Measurements from ENCODE around the gene MRPL12. TPM values are rescaled to one million over a fixed set of nuclear protein-coding genes. Genes with fewer than 3 reads are reported as not detected.

Gene MRPL12
- total and polyA plus RNA-seq, 10 donors: 36.2 to 160 (median 52.2) TPM

GRCh38 chr17:81680150-81680549, 23.0 kb upstream of the MRPL12 start:
- 87 to 96% (median 91%) methylated on average over 11 of the region's 11 CpGs for WGBS, 5 donors
- intact Hi-C loops (cut with DNase I; ENCODE audit: low total_unique reads): no loop called here
- H3K27me3 ChIP-seq (replicated peaks in 1 of 7): no peaks in the 10 kb centered on the region
- H3K27ac ChIP-seq: no peak overlapping the region
- H3K4me1 ChIP-seq: peaks cover 14 to 50% (median 29%) of the 10 kb centered on the region in 6 donors
- DNase-seq: no peak
- H3K9me3 ChIP-seq: no peaks in the 10 kb centered on the region
- no peak for TF ChIP-seq POLR2AphosphoS5 (IDR thresholded peaks at IDR 0.05)
- TF ChIP-seq POLR2A (IDR thresholded peaks at IDR 0.05): no peak
- TF ChIP-seq CTCF (IDR thresholded peaks at IDR 0.05 in 8 of 11, conservative IDR thresholded peaks at IDR 0.05 in 3 of 11): no peak
- no peak overlapping the region for H3K4me3 ChIP-seq
- peaks cover 0 to 39% (median 13%) of the 10 kb centered on the region in 6 donors for H3K36me3 ChIP-seq

- no peak overlapping the region for H3K27ac ChIP-seq
- DNase-seq: no peak
- intact Hi-C loops (cut with DNase I; ENCODE audit: low total_unique reads): no loop called here
- H3K36me3 ChIP-seq: peaks cover 0 to 50% (median 22%) of the 10 kb centered on the region in 6 donors
- 84 to 91% (median 89%) methylated on average over 16 to 17 of the region's 17 CpGs for WGBS, 5 donors
- H3K27me3 ChIP-seq (replicated peaks in 1 of 7): no peaks in the 10 kb centered on the region
- TF ChIP-seq CTCF (IDR thresholded peaks at IDR 0.05 in 8 of 11, conservative IDR thresholded peaks at IDR 0.05 in 3 of 11): no peak
- no peak for TF ChIP-seq POLR2A (IDR thresholded peaks at IDR 0.05)
- no peak for TF ChIP-seq POLR2AphosphoS5 (IDR thresholded peaks at IDR 0.05)
- no peak overlapping the region for H3K4me3 ChIP-seq
- H3K9me3 ChIP-seq: no peaks in the 10 kb centered on the region
- peaks cover 19 to 50% (median 36%) of the 10 kb centered on the region in 6 donors for H3K4me1 ChIP-seq
These were observed 21.5 kb upstream of the MRPL12 start for GRCh38 chr17:81681672-81682071.

GRCh38 chr17:81682565-81683207, 20.5 kb upstream of the MRPL12 start:
- H3K4me3 ChIP-seq: peak overlapping the region; percentile 89 to 100 (median 98)

More at GRCh38 chr17:81682565-81683207, 20.5 kb upstream of the MRPL12 start:
- no peak for DNase-seq
- H3K27me3 ChIP-seq (replicated peaks in 1 of 7): no peaks in the 10 kb centered on the region
- 41 to 49% (median 44%) methylated on average over 19 of the region's 19 CpGs for WGBS, 5 donors
- H3K9me3 ChIP-seq: no peaks in the 10 kb centered on the region
- peaks cover 0 to 60% (median 32%) of the 10 kb centered on the region in 6 donors for H3K36me3 ChIP-seq
- peaks cover 19 to 58% (median 39%) of the 10 kb centered on the region in 6 donors for H3K4me1 ChIP-seq
- peak overlapping the region in 6 of 8 donors; percentile 77 to 95 (median 90) for H3K27ac ChIP-seq
- TF ChIP-seq CTCF (IDR thresholded peaks at IDR 0.05 in 8 of 11, conservative IDR thresholded peaks at IDR 0.05 in 3 of 11) (no peak), POLR2AphosphoS5 (IDR thresholded peaks at IDR 0.05) (no peak), POLR2A (IDR thresholded peaks at IDR 0.05) (no peak)
- intact Hi-C loops (cut with DNase I; ENCODE audit: low total_unique reads): no loop called here
